ENCODE results near the gene HSBP1L1.

Gene HSBP1L1

DNA sequence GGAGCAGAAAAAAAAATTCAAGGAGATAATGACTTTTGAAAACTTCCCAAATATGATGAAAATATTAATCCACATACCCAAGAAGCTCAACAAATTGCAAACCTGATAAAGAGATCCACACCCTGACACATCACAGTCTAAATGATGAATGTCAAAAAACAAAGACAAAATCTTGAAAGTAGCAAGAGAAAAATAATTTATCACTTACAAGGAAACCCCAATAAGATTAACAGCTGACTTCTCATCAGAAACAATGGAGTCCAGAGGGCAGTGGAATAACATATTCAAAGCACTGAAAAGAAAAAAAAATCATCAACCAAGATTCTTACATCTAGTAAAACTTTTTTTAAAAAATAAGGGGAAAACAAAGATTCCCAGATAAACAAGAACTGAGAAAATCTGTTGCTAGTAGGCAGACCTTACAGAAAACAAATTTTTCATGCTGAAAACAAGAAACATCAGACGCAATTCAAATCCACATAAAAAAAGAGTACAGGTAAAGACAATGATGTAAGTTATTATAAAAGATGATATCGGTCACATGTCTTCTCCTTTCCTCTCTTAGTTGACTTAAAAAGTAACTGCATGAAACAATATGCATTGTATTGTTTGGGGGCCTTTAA, 34.3 kb upstream of the HSBP1L1 start:
- H3K27ac ChIP-seq (ENCODE audit: low read length): no peak overlapping the region
- no peaks in the 10 kb centered on the region for H3K27me3 ChIP-seq (ENCODE audit: control insufficient read depth, insufficient read depth, low read length)
- no peaks in the 10 kb centered on the region for H3K36me3 ChIP-seq (ENCODE audit: control insufficient read depth, insufficient read depth, low read length)
- H3K9me3 ChIP-seq (ENCODE audit: control insufficient read depth, insufficient read depth, low read length): no peaks in the 10 kb centered on the region
- DNase-seq (ENCODE audit: low read depth, low spot score): no peak
- no peak overlapping the region for H3K4me3 ChIP-seq (ENCODE audit: low read length)
- H3K4me1 ChIP-seq (ENCODE audit: control insufficient read depth, insufficient read depth, low read length): 0 out of 2 replicates have a peak, but pooled peaks cover 2% of the 10 kb centered on the region
- WGBS (ENCODE audit: insufficient coverage, insufficient read length): no CpG with 5 or more reads among the region's 2 CpGs

DNA sequence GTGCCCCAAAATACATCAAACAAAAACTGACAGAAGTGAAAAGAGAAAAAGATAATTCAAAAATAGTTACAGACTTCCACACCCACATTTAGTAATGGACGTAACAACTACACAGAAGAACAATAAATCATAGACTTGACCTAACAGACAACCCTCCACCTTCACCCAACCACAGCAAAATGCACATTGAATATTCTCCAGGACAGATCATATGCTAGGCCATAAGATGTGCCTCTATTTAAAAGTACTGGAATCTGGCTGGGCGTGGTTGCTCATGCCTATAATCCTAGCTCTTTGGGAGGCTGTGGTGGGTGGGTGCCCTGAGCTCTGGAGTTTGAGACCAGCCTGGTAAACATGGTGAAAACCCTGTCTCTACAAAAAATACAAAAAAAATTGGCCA, 33.0 kb upstream of the HSBP1L1 start:
- no peak overlapping the region for H3K4me3 ChIP-seq (ENCODE audit: low read length)
- H3K27ac ChIP-seq (ENCODE audit: low read length): no peak overlapping the region
- no peaks in the 10 kb centered on the region for H3K36me3 ChIP-seq (ENCODE audit: control insufficient read depth, insufficient read depth, low read length)
- no peaks in the 10 kb centered on the region for H3K9me3 ChIP-seq (ENCODE audit: control insufficient read depth, insufficient read depth, low read length)
- WGBS (ENCODE audit: insufficient coverage, insufficient read length): no CpG with 5 or more reads among the region's 2 CpGs
- no peak for DNase-seq (ENCODE audit: low read depth, low spot score)
- no peaks in the 10 kb centered on the region for H3K4me1 ChIP-seq (ENCODE audit: control insufficient read depth, insufficient read depth, low read length)
- no peaks in the 10 kb centered on the region for H3K27me3 ChIP-seq (ENCODE audit: control insufficient read depth, insufficient read depth, low read length)

DNA sequence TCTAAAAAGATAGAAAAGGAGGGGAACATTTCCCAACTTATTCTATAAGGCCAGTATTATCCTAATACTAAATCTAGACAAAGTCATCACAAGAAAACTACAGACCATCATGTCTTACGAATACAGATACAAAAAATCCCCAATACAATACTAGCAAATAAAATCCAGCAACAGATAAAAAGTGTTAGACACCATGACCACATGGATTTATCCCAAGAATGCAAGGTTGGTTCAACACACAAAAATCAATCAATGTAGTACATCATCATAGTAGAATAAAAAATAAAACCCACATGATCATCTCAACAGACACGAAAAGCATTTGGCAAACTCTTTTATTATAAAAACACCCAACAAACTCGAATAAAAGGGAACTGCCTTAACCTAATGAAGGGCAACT, 31.5 kb upstream of the HSBP1L1 start:
- DNase-seq (ENCODE audit: low read depth, low spot score): no peak
- H3K27me3 ChIP-seq (ENCODE audit: control insufficient read depth, insufficient read depth, low read length): no peaks in the 10 kb centered on the region
- WGBS (ENCODE audit: insufficient coverage, insufficient read length): no CpG with 5 or more reads among the region's 3 CpGs
- no peaks in the 10 kb centered on the region for H3K4me1 ChIP-seq (ENCODE audit: control insufficient read depth, insufficient read depth, low read length)
- H3K36me3 ChIP-seq (ENCODE audit: control insufficient read depth, insufficient read depth, low read length): no peaks in the 10 kb centered on the region
- no peak overlapping the region for H3K27ac ChIP-seq (ENCODE audit: low read length)
- H3K9me3 ChIP-seq (ENCODE audit: control insufficient read depth, insufficient read depth, low read length): no peaks in the 10 kb centered on the region
- no peak overlapping the region for H3K4me3 ChIP-seq (ENCODE audit: low read length)

DNA sequence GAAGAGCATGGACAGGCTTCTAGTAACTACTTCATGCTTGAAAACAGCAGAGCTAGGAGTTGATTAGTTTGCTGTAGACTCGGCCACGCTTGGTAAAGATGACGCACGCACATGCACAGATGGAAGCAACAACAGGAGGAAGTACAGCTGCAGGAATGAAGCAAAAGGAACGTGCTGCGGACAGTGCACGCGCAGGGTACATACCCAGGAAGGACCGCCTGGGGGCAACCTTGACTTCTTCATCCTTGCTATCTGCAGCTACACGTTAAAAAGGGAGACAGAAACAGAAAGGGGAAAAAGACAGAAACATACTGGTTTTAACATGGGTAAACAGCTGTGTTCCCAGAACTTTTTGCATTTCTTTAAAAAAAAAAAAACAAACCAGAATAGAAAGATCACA, 30.7 kb upstream of the HSBP1L1 start:
- H3K4me1 ChIP-seq (ENCODE audit: control insufficient read depth, insufficient read depth, low read length): no peaks in the 10 kb centered on the region
- no peak overlapping the region for H3K4me3 ChIP-seq (ENCODE audit: low read length)
- no peaks in the 10 kb centered on the region for H3K27me3 ChIP-seq (ENCODE audit: control insufficient read depth, insufficient read depth, low read length)
- H3K36me3 ChIP-seq (ENCODE audit: control insufficient read depth, insufficient read depth, low read length): no peaks in the 10 kb centered on the region
- no peak overlapping the region for H3K27ac ChIP-seq (ENCODE audit: low read length)
- WGBS (ENCODE audit: insufficient coverage, insufficient read length): no CpG with 5 or more reads among the region's 10 CpGs
- DNase-seq (ENCODE audit: low read depth, low spot score): no peak
- no peaks in the 10 kb centered on the region for H3K9me3 ChIP-seq (ENCODE audit: control insufficient read depth, insufficient read depth, low read length)

DNA sequence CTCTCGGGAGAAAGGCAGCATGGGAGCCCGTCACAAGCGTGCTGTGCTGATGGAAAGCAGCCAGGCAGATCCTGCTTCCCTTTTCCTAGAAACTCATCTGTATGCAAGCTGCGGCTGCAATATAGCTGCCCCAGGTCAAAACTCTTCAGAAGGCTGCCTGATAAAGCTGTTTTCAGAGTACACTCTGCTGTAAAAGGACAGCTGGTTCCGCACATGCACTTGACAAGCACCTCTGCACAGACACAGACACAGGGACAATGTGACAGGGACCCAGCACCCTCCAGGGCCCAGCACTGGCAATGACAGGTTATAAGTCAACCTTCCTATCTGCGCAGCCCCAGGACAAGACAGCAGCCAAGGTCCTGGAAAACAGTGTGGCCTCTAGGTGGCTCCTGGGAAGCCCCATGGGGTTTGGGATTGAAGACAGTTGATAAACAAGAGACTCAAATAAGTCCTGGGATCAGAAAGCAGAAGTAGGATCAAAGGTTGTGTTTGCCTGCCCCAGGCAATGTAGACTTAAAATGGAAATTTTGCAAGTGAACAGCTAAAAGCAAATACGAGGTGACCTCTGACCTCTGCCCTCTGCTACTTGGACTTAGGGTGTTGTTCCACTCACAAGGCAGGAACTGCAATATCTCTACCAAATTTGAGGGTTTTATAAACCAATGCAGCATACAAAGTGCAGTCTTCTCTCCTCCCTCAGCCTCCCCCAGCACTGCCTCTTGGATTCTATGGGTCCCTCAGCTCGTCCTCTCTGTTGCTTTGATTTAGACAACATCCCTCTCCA, 29.9 kb upstream of the HSBP1L1 start:
- H3K4me3 ChIP-seq (ENCODE audit: low read length): no peak overlapping the region
- no peaks in the 10 kb centered on the region for H3K4me1 ChIP-seq (ENCODE audit: control insufficient read depth, insufficient read depth, low read length)
- H3K9me3 ChIP-seq (ENCODE audit: control insufficient read depth, insufficient read depth, low read length): no peaks in the 10 kb centered on the region
- no peaks in the 10 kb centered on the region for H3K36me3 ChIP-seq (ENCODE audit: control insufficient read depth, insufficient read depth, low read length)
- H3K27ac ChIP-seq (ENCODE audit: low read length): no peak overlapping the region
- no CpG with 5 or more reads among the region's 8 CpGs for WGBS (ENCODE audit: insufficient coverage, insufficient read length)
- DNase-seq (ENCODE audit: low read depth, low spot score): no peak
- H3K27me3 ChIP-seq (ENCODE audit: control insufficient read depth, insufficient read depth, low read length): no peaks in the 10 kb centered on the region

DNA sequence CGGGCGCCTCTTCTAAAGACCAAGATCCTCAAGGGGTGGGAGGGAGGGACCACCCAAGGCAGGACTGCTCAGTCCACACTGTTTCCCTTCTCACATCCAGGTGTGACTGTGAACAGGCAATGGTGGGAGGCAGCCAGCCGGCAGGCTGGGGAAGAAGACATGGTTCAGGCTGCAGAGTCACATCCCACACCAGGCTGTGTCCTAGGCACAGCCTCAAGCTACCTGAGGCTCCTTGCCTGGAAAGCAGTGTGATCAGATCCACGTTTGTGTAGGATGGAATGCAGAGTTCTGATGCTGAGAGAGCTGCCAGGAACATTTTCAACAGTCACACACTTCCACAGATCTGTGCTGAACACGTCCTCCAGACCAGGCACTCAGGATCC, 29.4 kb upstream of the HSBP1L1 start:
- Histone ChIP-seq H3K27ac (ENCODE audit: low read length) (no peak overlapping the region), H3K4me1 (ENCODE audit: control insufficient read depth, insufficient read depth, low read length) (no peaks in the 10 kb centered on the region), H3K36me3 (ENCODE audit: control insufficient read depth, insufficient read depth, low read length) (no peaks in the 10 kb centered on the region), H3K4me3 (ENCODE audit: low read length) (no peak overlapping the region), H3K27me3 (ENCODE audit: control insufficient read depth, insufficient read depth, low read length) (no peaks in the 10 kb centered on the region), H3K9me3 (ENCODE audit: control insufficient read depth, insufficient read depth, low read length) (no peaks in the 10 kb centered on the region)
- WGBS (ENCODE audit: insufficient coverage, insufficient read length): no CpG with 5 or more reads among the region's 5 CpGs
- DNase-seq (ENCODE audit: low read depth, low spot score): no peak

DNA sequence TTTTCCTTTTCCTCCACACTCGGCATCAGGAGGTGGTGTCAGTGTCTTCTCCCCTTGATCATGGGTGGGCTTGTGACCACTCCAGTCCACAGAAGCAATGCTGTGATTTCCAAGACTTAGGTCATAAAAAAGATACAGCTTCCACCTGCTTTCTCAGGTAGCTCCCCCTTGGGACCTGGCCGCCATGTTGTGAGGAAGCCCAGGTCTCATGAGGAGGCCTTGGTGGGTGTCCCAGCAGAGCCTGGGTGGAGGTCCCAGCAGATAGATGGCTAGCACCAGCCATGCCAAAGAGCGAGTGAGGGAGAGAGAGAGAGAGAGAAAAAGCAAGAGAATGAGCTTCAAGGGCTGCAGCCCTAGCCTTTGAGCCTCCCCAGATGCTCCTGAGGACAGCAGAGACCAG, 28.9 kb upstream of the HSBP1L1 start:
- H3K4me1 ChIP-seq (ENCODE audit: control insufficient read depth, insufficient read depth, low read length): no peaks in the 10 kb centered on the region
- H3K27ac ChIP-seq (ENCODE audit: low read length): no peak overlapping the region
- DNase-seq (ENCODE audit: low read depth, low spot score): no peak
- whole genome bisulfite sequencing (ENCODE audit: insufficient coverage, insufficient read length): no CpG with 5 or more reads among the region's 3 CpGs
- H3K27me3 ChIP-seq (ENCODE audit: control insufficient read depth, insufficient read depth, low read length): no peaks in the 10 kb centered on the region
- H3K36me3 ChIP-seq (ENCODE audit: control insufficient read depth, insufficient read depth, low read length): no peaks in the 10 kb centered on the region
- H3K9me3 ChIP-seq (ENCODE audit: control insufficient read depth, insufficient read depth, low read length): no peaks in the 10 kb centered on the region
- H3K4me3 ChIP-seq (ENCODE audit: low read length): no peak overlapping the region

DNA sequence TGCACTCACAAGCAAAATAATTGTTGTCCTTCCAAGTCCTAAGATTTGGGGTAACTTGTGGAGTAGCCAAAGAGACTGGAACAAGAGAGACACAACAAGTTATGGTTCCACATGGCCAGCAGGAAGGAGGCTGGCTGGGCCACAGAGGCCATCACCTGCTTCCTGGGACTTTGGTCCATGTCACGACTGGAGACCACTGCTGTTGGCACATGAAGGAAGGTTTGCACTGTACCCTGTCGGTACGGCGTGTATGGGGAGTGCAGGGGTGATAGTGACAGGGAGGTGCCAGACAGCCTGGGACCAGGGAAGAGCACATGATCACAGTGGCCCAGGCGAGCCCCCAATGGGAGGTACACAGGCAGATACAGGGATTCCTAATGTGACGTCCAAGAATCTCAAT, 28.5 kb upstream of the HSBP1L1 start:
- H3K27ac ChIP-seq (ENCODE audit: low read length): no peak overlapping the region
- no peaks in the 10 kb centered on the region for H3K4me1 ChIP-seq (ENCODE audit: control insufficient read depth, insufficient read depth, low read length)
- no CpG with 5 or more reads among the region's 6 CpGs for WGBS (ENCODE audit: insufficient coverage, insufficient read length)
- no peaks in the 10 kb centered on the region for H3K36me3 ChIP-seq (ENCODE audit: control insufficient read depth, insufficient read depth, low read length)
- DNase-seq (ENCODE audit: low read depth, low spot score): no peak
- no peaks in the 10 kb centered on the region for H3K27me3 ChIP-seq (ENCODE audit: control insufficient read depth, insufficient read depth, low read length)
- no peaks in the 10 kb centered on the region for H3K9me3 ChIP-seq (ENCODE audit: control insufficient read depth, insufficient read depth, low read length)
- no peak overlapping the region for H3K4me3 ChIP-seq (ENCODE audit: low read length)

DNA sequence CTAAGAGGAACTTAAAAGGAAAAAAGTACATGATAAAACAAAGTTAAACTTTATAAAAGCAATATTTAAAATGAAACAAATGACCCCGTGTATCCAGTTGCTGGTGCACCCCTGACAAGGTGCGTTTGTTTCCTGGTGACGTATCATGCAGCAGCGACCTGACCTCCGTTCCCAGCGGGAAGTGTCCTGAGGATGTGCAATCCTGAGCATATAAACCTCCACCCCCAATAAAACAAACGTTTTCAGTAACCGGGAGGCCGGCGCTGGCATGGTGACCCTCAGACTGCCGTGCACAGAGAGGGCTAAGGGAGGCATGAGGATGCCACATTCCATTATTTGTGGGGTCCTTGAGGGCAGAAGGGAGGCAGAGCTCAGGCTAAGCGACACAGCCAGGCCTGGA, 27.8 kb upstream of the HSBP1L1 start:
- no peaks in the 10 kb centered on the region for H3K9me3 ChIP-seq (ENCODE audit: control insufficient read depth, insufficient read depth, low read length)
- H3K4me3 ChIP-seq (ENCODE audit: low read length): no peak overlapping the region
- H3K36me3 ChIP-seq (ENCODE audit: control insufficient read depth, insufficient read depth, low read length): no peaks in the 10 kb centered on the region
- no CpG with 5 or more reads among the region's 12 CpGs for WGBS (ENCODE audit: insufficient coverage, insufficient read length)
- no peaks in the 10 kb centered on the region for H3K4me1 ChIP-seq (ENCODE audit: control insufficient read depth, insufficient read depth, low read length)
- no peaks in the 10 kb centered on the region for H3K27me3 ChIP-seq (ENCODE audit: control insufficient read depth, insufficient read depth, low read length)
- no peak overlapping the region for H3K27ac ChIP-seq (ENCODE audit: low read length)
- no peak for DNase-seq (ENCODE audit: low read depth, low spot score)

DNA sequence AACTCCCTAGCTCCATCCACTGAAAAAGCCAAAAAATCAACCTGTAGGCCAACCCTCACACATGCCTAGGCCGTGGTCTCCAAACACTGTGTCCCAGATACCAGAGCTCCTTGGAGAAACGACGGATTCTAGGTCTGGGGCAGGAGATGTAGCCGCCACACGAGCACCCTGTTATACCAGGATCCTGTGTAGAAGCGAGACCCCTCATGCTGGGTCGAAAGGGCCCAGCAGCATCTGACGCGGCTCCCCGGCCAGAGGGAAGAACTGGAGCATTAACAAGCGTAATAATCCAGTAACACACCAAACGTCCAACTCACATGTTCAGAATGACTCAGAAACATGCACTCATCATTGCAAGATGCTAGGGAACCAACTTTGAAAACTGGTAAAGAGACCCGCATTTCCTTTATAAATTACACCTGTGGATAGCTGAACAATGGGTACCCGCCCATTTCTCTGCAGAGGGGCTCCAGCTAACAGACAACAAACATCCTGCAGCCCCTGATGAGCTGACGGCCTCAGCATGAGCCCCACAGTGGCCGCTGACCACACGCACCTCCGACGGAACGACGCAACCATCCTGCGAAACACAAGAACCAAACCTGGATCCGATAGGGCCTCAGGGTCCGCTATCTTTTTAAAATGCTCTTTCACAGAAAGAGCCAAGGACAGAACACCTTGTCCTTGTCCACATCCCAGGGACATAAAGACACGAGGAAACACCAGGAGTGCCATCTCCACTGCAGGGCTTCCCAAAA, 27.2 kb upstream of the HSBP1L1 start:
- H3K4me1 ChIP-seq (ENCODE audit: control insufficient read depth, insufficient read depth, low read length): no peaks in the 10 kb centered on the region
- DNase-seq (ENCODE audit: low read depth, low spot score): no peak
- H3K36me3 ChIP-seq (ENCODE audit: control insufficient read depth, insufficient read depth, low read length): no peaks in the 10 kb centered on the region
- WGBS (ENCODE audit: insufficient coverage, insufficient read length): no CpG with 5 or more reads among the region's 25 CpGs
- H3K27ac ChIP-seq (ENCODE audit: low read length): no peak overlapping the region
- H3K27me3 ChIP-seq (ENCODE audit: control insufficient read depth, insufficient read depth, low read length): no peaks in the 10 kb centered on the region
- no peaks in the 10 kb centered on the region for H3K9me3 ChIP-seq (ENCODE audit: control insufficient read depth, insufficient read depth, low read length)
- H3K4me3 ChIP-seq (ENCODE audit: low read length): no peak overlapping the region
